Measurements from ENCODE around the gene WDCP.
A peak's percentile ranks its signal among the peaks of the same experiment; 100 is the strongest.

The WDCP gene

GRCh38 chr2:23988371-23988770 is 58.8 kb downstream of the WDCP start:
- peak in 1 of 5 experiments; percentile 44 for DNase-seq

All from T-helper 2 cell (primary cell).